Heart left ventricle (tissue), 16 donors: ENCODE results near the gene CCDC63. TPM values are rescaled to one million over a fixed set of nuclear protein-coding genes. Genes with fewer than 3 reads are reported as not detected.

Source experiments
- ATAC-seq, 4 donors: fragments of 200-7000 bp; cut with Tn5 transposase; one replicate each; pipeline ENCODE4 v1.9.1; 2020 to 2022; ENCODE audit warnings: moderate library complexity in 4 of 4, mild to moderate bottlenecking in 3 of 4, moderate number of reproducible peaks in 1 of 4
- DNase-seq, 5 donors: peaks; one replicate each; pipeline ENCODE4 v3.0.0-alpha.2; 2020
- H3K27ac ChIP-seq, 12 donors: fragments of 200-600 bp; sonication (generic) in 4 of 12; one replicate each; pipeline versions ENCODE4 v1.5.0 to v1.8.0; 2016 to 2022; ENCODE audit warnings: mild to moderate bottlenecking in 2 of 12
- H3K27me3 ChIP-seq, 9 donors: fragments of 200-600 bp; sonication (generic) in 2 of 9; one replicate each; pipeline versions ENCODE4 v1.5.1 to v1.8.0; 2016 to 2022; ENCODE audit warnings: mild to moderate bottlenecking in 3 of 9
- H3K36me3 ChIP-seq, 9 donors: fragments of 200-600 bp; sonication (generic) in 2 of 9; one replicate each; pipeline versions ENCODE4 v1.5.0 to v1.8.0; 2018 to 2022; ENCODE audit warnings: mild to moderate bottlenecking in 2 of 9
- H3K4me1 ChIP-seq, 12 donors: fragments of 200-600 bp; sonication (generic) in 4 of 12; one replicate each; pipeline versions ENCODE4 v1.5.0 to v1.8.0; 2016 to 2022; ENCODE audit warnings: mild to moderate bottlenecking in 3 of 12
- H3K4me3 ChIP-seq, 12 donors: fragments of 200-600 bp; sonication (generic) in 4 of 12; one replicate each; pipeline versions ENCODE4 v1.5.0 to v1.8.0; 2017 to 2022; ENCODE audit warnings: mild to moderate bottlenecking in 9 of 12, moderate library complexity in 4 of 12
- H3K9me3 ChIP-seq, 12 donors: fragments of 200-600 bp; sonication (generic) in 4 of 12; one replicate each; pipeline versions ENCODE4 v1.5.0 to v1.8.0; 2016 to 2022; ENCODE audit warnings: mild to moderate bottlenecking in 1 of 12
- POLR2A ChIP-seq, 2 donors: fragments of 450-650 bp; IDR thresholded peaks; one replicate each; pipeline ENCODE4 v1.6.1; 2017; ENCODE audit warnings: antibody characterized with exemption in 2 of 2, mild to moderate bottlenecking in 2 of 2, moderate library complexity in 2 of 2
- WGBS, 4 donors: extraction: QIAGEN DNeasy Blood & Tissue Kit in 2 of 4; methylation state at CpG; one replicate each; pipeline versions ENCODE4 v1.1.5 to v1.1.7; 2013 to 2018; 5-methylcytosine and 5-hydroxymethylcytosine counted together
- intact Hi-C, 10 donors: fragments of 100-400 bp; cut with DNase I; formaldehyde crosslinking; loops; one replicate each; pipeline versions ENCODE4 v1.11.1 to v1.14.2; 2022
- polyA plus RNA-seq, 2 donors: library from polyadenylated mRNA; stranded (reverse); fragments of 200-250 nt; gene quantifications; one replicate each; pipeline ENCODE4 v1.2.3, GENCODE V29; 2013
- total RNA-seq, 9 donors: library from RNA; depleted of rRNA in 2 of 9; stranded (reverse); fragments of >200 nt in 2 of 9; fragmentation: NEBNext Ultra II Directional in 3 of 9; extraction: Animal tissue kit (Norgen Biotek cat#: 25700) in 3 of 9; gene quantifications; one replicate each; pipeline versions ENCODE4 v1.1.0 to v1.2.4, GENCODE V29; 2016 to 2023
- TF ChIP-seq, protein P1 (sequence below), 12 donors: fragments of 200-600 bp; sonication (generic) in 4 of 12; IDR thresholded peaks; one replicate each; pipeline versions ENCODE4 v1.5.0 to v1.8.0; 2018 to 2022; ENCODE audit warnings: antibody characterized with exemption in 12 of 12, mild to moderate bottlenecking in 5 of 12
- donor health status: ischemic (EF 13 %, LVEDD 7.1; RV severe dilation, severe dysfunction).
- donor health status: healthy with polysubstance abuse.
- donor health status: DM: no; HTN: yes; CAD: no.
- donor health status: DM: no; HTN: no; CAD: no.
- donor health status: ischemic (EF 25% LVEDD 6.9; RV normal size, moderate dysfunction).
- donor health status: ischemic (EF 25% LVEDD 5.7; RV mildly dilated, moderate dysfunction).
- donor health status: healthy.
- donor health status: DM: yes; HTN: yes; CAD: no.
- donor health status: ischemic (EF 35%, LVEDD 5.7; RV mildly dilated, moderate dysfunction).
- donor health status: nonischemic (EF 11% LVEDD 7.7; RV severe dilation, severe dysfunction).
- donor health status: DM: yes; HTN: yes; CAD: no.
- donor health status: PGD.
- donor health status: ischemic (EF 29% LVEDD 5.4; RV normal size, mild dysfunction).
- donor health status: nonischemic (EF 23%, LVEDD 6.1; RV moderate dilation, normal function).

The CCDC63 gene
- total and polyA plus RNA-seq, 11 donors: not detected

DNA sequence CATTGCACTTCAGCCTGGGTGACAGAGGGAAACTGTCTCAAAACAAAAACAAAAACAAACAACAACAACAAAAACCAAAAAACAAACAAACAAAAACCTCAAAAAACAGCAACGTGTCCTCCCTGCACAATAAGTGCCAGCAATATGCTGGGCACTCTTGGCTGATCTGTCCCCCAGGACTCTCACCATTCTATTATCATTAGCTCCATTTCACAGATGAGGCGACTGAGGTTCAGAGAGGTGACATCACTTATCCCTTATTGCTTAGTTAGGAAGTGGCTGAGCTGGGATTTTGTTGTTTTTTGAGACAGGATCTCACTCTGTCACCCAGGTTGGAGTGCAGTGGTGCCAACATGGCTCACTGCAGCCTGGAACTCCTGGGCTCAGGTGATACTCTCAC lies 33.0 kb upstream of the CCDC63 start:
- DNase-seq (no peak), ATAC-seq (no peak)
- TF ChIP-seq, protein P1, sequence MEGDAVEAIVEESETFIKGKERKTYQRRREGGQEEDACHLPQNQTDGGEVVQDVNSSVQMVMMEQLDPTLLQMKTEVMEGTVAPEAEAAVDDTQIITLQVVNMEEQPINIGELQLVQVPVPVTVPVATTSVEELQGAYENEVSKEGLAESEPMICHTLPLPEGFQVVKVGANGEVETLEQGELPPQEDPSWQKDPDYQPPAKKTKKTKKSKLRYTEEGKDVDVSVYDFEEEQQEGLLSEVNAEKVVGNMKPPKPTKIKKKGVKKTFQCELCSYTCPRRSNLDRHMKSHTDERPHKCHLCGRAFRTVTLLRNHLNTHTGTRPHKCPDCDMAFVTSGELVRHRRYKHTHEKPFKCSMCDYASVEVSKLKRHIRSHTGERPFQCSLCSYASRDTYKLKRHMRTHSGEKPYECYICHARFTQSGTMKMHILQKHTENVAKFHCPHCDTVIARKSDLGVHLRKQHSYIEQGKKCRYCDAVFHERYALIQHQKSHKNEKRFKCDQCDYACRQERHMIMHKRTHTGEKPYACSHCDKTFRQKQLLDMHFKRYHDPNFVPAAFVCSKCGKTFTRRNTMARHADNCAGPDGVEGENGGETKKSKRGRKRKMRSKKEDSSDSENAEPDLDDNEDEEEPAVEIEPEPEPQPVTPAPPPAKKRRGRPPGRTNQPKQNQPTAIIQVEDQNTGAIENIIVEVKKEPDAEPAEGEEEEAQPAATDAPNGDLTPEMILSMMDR (IDR thresholded peaks at IDR 0.05): no peak
- no peak for TF ChIP-seq POLR2A (IDR thresholded peaks at IDR 0.05)
- H3K36me3 ChIP-seq: no peaks in the 10 kb centered on the region
- intact Hi-C loops: loop anchor here in 1 of 10 donors (10.0 kb wide), 1 partner anchor 59 kb away; no protein-coding TSS in a partner anchor
- no peaks in the 10 kb centered on the region for H3K27me3 ChIP-seq
- H3K9me3 ChIP-seq: no peaks in the 10 kb centered on the region
- H3K4me3 ChIP-seq: no peak overlapping the region
- H3K4me1 ChIP-seq: no peaks in the 10 kb centered on the region
- WGBS, 4 donors: 75 to 79% (median 79%) methylated on average over 2 of the region's 2 CpGs
- H3K27ac ChIP-seq: no peak overlapping the region

DNA sequence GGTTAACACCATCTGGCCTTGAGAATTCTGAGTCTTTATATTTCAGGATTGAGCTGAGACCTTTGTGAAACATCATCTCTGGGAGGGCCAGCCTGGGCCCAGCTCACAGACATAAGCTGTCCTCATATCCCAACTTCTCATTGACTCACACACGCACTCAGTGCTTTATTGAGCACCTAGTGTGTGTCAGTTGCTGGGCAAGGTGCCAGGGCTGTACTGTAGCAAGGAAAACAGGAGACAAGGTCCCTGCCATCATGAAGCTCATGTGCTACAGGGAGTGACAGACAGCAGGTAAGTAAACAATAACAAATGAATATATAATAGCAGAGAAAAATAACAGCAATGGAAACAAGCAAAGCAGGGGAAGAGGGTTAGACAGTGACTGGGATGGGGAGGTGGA lies 30.5 kb upstream of the CCDC63 start:
- Histone ChIP-seq H3K36me3 (no peaks in the 10 kb centered on the region), H3K4me1 (no peaks in the 10 kb centered on the region), H3K27ac (no peak overlapping the region), H3K27me3 (no peaks in the 10 kb centered on the region), H3K4me3 (no peak overlapping the region), H3K9me3 (no peaks in the 10 kb centered on the region)
- intact Hi-C loops: loop anchor here in 1 of 10 donors (10.0 kb wide), 1 partner anchor 61 kb away; no protein-coding TSS in a partner anchor
- no peak for DNase-seq
- TF ChIP-seq POLR2A (IDR thresholded peaks at IDR 0.05): no peak
- TF ChIP-seq, protein P1 (IDR thresholded peaks at IDR 0.05): no peak
- ATAC-seq: no peak
- WGBS, 4 donors: 86 to 95% (median 91%) methylated on average over 1 of the region's 1 CpG

DNA sequence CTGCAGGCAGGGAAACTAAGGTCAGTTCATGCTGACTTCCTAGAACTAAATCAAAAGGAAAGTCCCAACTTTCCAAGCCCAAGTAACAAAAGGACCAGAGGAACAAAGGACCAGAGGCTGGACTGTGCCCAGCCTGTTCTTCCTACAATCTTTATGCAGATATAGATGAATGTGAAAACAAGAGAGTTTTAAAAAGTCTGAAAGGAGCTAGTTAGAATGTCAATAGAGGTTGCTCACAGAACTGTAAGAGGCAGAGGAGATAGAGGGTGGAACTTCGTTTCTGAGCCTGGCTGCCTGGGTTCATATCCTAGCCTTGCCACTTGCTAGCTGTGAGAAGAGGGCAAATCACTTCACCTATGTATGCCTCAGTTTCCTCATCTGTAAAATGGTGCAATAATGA lies 30.0 kb upstream of the CCDC63 start:
- intact Hi-C loops: loop anchor here in 1 of 10 donors (10.0 kb wide), 1 partner anchor 62 kb away; no protein-coding TSS in a partner anchor
- no peaks in the 10 kb centered on the region for H3K9me3 ChIP-seq
- TF ChIP-seq POLR2A (IDR thresholded peaks at IDR 0.05): no peak
- TF ChIP-seq, protein P1 (IDR thresholded peaks at IDR 0.05): no peak
- ATAC-seq: no peak
- 60 to 72% (median 65%) methylated on average over 1 of the region's 1 CpG for WGBS, 4 donors
- no peak overlapping the region for H3K4me3 ChIP-seq
- H3K36me3 ChIP-seq: no peaks in the 10 kb centered on the region
- DNase-seq: no peak
- H3K27ac ChIP-seq: no peak overlapping the region
- H3K27me3 ChIP-seq: no peaks in the 10 kb centered on the region
- no peaks in the 10 kb centered on the region for H3K4me1 ChIP-seq

DNA sequence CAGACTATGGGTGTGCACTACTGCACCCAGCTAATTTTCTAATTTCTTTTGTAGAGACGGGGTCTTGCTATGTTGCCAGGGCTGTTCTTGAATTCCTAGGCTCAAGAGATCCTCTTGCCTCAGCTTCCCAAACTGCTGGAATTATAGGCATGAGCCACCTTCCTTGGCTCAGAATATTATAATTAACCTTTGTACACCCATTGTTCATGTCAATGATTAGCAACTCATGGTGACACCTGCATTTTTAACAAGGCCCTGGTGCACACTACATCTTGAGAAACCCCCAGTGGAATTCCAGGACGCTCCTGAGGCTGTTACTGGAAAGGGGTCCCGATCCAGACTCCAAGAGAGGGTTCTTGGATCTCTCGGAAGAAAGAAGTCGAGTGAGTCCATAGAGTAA lies 28.3 kb upstream of the CCDC63 start:
- no peak for DNase-seq
- H3K9me3 ChIP-seq: no peaks in the 10 kb centered on the region
- H3K27ac ChIP-seq: no peak overlapping the region
- no peaks in the 10 kb centered on the region for H3K4me1 ChIP-seq
- no peak overlapping the region for H3K4me3 ChIP-seq
- intact Hi-C loops: loop anchor here in 1 of 10 donors (10.0 kb wide), 1 partner anchor 64 kb away; no protein-coding TSS in a partner anchor
- H3K36me3 ChIP-seq: no peaks in the 10 kb centered on the region
- TF ChIP-seq POLR2A (IDR thresholded peaks at IDR 0.05): no peak
- TF ChIP-seq, protein P1 (IDR thresholded peaks at IDR 0.05): no peak
- ATAC-seq: no peak
- 92 to 94% (median 93%) methylated on average over 5 of the region's 5 CpGs for WGBS, 4 donors
- H3K27me3 ChIP-seq: no peaks in the 10 kb centered on the region
